Esophagus muscularis mucosa (tissue), 4 donors: ENCODE measurements around the gene ANKRD28. TPM values are rescaled to one million over a fixed set of nuclear protein-coding genes. Genes with fewer than 3 reads are reported as not detected.

Experiments used
- DNase-seq: peaks from one replicate; pipeline ENCODE4 v3.0.0-alpha.2; 2017; ENCODE audit errors: extremely low spot score
- H3K27ac ChIP-seq, 4 donors: fragments of 200-600 bp; sonication (generic); replicated peaks in 1 of 4; 1 replicate in 3 of 4; 2 replicates in 1 of 4; pipeline ENCODE4 v1.5.1; 2016 to 2019; ENCODE audit warnings: mild to moderate bottlenecking in 1 of 4
- H3K27me3 ChIP-seq, 4 donors: fragments of 200-600 bp; sonication (generic); one replicate each; pipeline versions ENCODE4 v1.5.1 to v1.6.0; 2016 to 2019
- H3K36me3 ChIP-seq, 4 donors: fragments of 200-600 bp; sonication (generic); one replicate each; pipeline ENCODE4 v1.5.1; 2016 to 2019
- H3K4me1 ChIP-seq, 4 donors: fragments of 200-600 bp; sonication (generic); one replicate each; pipeline ENCODE4 v1.5.1; 2016 to 2019
- H3K4me3 ChIP-seq, 4 donors: fragments of 200-600 bp; sonication (generic); 1 replicate in 2 of 4; 2 replicates in 2 of 4; pipeline ENCODE4 v1.5.1; 2016 to 2019; ENCODE audit warnings: mild to moderate bottlenecking in 4 of 4, moderate library complexity in 1 of 4
- H3K9me3 ChIP-seq, 4 donors: fragments of 200-600 bp; sonication (generic); 1 replicate in 3 of 4; 2 replicates in 1 of 4; pipeline ENCODE4 v1.5.1; 2016 to 2019
- CTCF ChIP-seq, 3 experiments: fragments of 200-600 bp in 2 of 3; fragments of 450-650 bp in 1 of 3; sonication (generic) in 2 of 3; IDR thresholded peaks; one replicate each; pipeline ENCODE4 v1.5.1; 2017 to 2019; ENCODE audit warnings: antibody characterized with exemption in 3 of 3, mild to moderate bottlenecking in 2 of 3, moderate library complexity in 1 of 3
- EP300 ChIP-seq: sonication (generic); formaldehyde crosslinking; IDR thresholded peaks from one replicate; pipeline ENCODE4 v1.6.1; 2017; ENCODE audit warnings: antibody characterized with exemption
- POLR2A ChIP-seq: fragments of 450-650 bp; IDR thresholded peaks from one replicate; pipeline ENCODE4 v1.6.1; 2017; ENCODE audit warnings: antibody characterized with exemption, moderate library complexity, mild to moderate bottlenecking, low read depth
- POLR2AphosphoS5 ChIP-seq, 2 donors: sonication (generic); formaldehyde crosslinking; IDR thresholded peaks; one replicate each; pipeline ENCODE4 v1.6.1; 2017; ENCODE audit warnings: antibody characterized with exemption in 2 of 2
- WGBS: methylation state at CpG from one replicate; pipeline ENCODE4 v1.1.5; 2018; 5-methylcytosine and 5-hydroxymethylcytosine counted together
- intact Hi-C: fragments of 100-400 bp; cut with DNase I; formaldehyde crosslinking; loops from one replicate; pipeline ENCODE4 v1.15.1; 2023
- total RNA-seq, 4 donors: library from RNA; depleted of rRNA; stranded (reverse); fragments of >200 nt; gene quantifications; one replicate each; pipeline versions ENCODE4 v1.1.0 to v1.2.1, GENCODE V29; 2016

Gene ANKRD28
- total RNA-seq, 4 donors from 2014 or later = 21.2 to 34.8 (median 26.9) TPM

DNA sequence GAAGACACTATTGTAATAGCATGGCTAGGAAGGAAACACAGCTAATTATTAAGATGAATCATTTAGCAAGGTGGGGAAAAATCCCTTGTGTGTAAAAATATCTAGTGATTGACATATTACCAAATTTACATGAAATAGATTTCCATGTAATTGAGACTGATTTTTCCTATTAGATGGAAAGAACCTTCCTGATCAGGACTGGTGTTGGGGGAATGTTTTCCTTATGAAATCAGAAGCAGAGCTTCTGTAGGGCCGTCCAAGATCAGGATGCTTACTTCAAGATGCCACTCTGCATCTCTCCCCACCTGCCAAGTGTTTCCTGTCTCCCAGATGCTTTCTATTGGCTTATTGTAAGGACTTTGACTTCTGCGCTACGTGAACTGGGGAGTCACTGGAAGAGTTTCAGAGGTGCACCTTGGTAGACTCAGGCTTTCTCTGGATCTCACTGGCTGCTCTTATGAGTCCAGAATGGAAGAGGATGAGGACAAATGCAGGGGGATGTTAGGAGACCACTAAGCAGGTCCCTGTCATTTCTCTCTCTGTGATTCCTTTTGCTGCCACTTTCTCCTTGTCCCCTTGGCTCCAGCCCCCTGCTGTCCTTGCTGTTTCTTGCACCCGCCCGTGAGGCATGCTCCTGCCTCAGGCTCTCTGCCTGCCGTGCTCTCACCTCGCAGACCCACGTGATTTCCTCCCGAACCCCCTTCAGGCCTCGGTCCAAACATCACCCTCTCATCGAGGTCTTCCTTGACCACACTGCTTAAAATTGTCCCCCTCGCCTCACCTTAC lies 166.2 kb downstream of the ANKRD28 start:
- intact Hi-C loops = loop anchor here (10.0 kb wide), 1 partner anchor 613 kb away; no protein-coding TSS in a partner anchor
- WGBS = 83% methylated on average over 12 of the region's 12 CpGs
- no peak overlapping the region for H3K4me3 ChIP-seq
- peak overlapping the region; percentile 53 to 78 (median 68) for H3K27ac ChIP-seq
- no peaks in the 10 kb centered on the region for H3K9me3 ChIP-seq
- TF ChIP-seq CTCF (IDR thresholded peaks at IDR 0.05) (no peak), POLR2A (no peak), POLR2AphosphoS5 (IDR thresholded peaks at IDR 0.05) (no peak)
- no peak for DNase-seq
- no peaks in the 10 kb centered on the region for H3K27me3 ChIP-seq
- H3K36me3 ChIP-seq = no peaks in the 10 kb centered on the region
- H3K4me1 ChIP-seq = peaks cover 26 to 68% (median 61%) of the 10 kb centered on the region in 4 donors

DNA sequence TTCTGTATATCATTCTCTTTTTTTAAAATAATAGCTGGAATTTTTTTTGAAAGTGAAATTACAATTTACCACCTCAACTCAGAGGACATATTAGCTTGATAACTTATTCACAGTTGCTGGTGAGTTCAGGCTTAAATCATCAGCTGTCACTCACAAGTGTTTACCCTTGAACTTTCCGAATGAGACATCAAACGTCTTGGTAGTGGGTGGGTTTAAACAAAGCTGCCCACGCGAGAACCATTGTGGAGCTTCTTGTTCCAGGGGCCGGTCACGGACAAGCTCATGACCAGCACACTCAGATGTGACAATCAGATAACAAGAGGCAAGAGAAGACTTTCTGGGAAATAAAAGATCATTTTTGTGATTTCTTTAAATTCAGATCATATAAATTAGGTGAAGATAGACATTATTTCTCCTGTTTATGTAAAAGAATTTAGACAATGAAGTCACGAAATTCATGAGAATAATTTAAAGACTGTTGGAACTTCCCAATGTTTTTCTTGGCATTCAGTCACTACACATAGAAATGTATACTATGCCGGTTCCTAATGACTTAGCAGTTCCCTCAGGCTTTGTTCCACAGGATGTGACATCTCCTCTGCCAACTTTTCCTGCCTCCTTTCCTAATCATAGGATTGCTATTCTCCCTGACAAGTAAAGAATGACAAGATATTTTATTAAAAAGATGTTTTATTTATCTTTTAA lies 167.0 kb downstream of the ANKRD28 start:
- intact Hi-C loops = loop anchor here (1.0 to 10.0 kb wide), 2 partner anchors 181 to 614 kb away; no protein-coding TSS in a partner anchor
- no peaks in the 10 kb centered on the region for H3K27me3 ChIP-seq
- TF ChIP-seq EP300 (no peak), POLR2A (no peak), POLR2AphosphoS5 (IDR thresholded peaks at IDR 0.05) (no peak), CTCF (IDR thresholded peaks at IDR 0.05) (no peak)
- H3K36me3 ChIP-seq = no peaks in the 10 kb centered on the region
- no peak for DNase-seq
- peak overlapping the region; percentile 53 to 78 (median 68) for H3K27ac ChIP-seq
- H3K4me1 ChIP-seq = peaks cover 22 to 60% (median 53%) of the 10 kb centered on the region in 4 donors
- WGBS = 7% methylated on average over 8 of the region's 8 CpGs
- peak overlapping the region; percentile 32 to 45 (median 41) for H3K4me3 ChIP-seq
- no peaks in the 10 kb centered on the region for H3K9me3 ChIP-seq

DNA sequence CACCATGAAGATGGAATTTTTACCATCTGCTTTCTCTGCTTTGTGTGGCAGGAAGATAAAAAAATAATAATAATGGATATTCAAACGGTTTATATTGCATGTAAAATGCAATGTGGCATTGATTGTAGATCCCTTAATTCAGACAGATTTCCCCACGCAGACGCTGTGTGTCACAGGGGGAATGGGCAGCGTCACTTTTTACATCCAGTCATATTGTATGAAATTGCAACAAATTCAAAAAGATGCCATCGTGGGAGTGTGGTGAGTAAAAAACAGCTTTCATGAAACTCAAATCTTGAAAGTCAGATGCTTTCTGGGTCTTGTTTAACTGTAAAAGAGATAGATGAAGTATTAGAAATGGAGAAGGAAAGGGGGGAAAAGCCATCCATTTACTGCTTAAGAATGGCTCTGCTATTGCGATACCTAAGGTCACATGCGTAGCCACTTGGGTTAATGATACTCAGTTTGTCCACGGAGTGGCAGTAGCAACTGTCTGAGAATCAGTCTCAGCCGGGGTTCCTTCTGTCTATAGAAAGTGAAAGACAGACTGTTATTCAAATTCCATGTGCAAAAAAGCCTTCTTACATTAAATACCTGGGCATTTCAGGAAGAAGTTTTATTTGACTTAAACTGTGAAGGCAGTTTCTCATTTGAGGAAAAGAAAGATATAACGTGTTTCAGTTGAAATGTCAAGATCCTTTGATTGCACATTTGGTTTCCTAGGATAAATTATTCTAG lies 167.8 kb downstream of the ANKRD28 start:
- peaks cover 15 to 52% (median 45%) of the 10 kb centered on the region in 4 donors for H3K4me1 ChIP-seq
- no peaks in the 10 kb centered on the region for H3K27me3 ChIP-seq
- no peaks in the 10 kb centered on the region for H3K9me3 ChIP-seq
- H3K4me3 ChIP-seq = peak overlapping the region; percentile 32 to 45 (median 41)
- intact Hi-C loops = loop anchor here (1.0 to 10.0 kb wide), 2 partner anchors 181 to 615 kb away; no protein-coding TSS in a partner anchor
- peak; percentile 74 to 83 (median 79) for TF ChIP-seq CTCF (IDR thresholded peaks at IDR 0.05)
- peak; percentile 21 to 43 for TF ChIP-seq POLR2AphosphoS5 (IDR thresholded peaks at IDR 0.05)
- no peak for TF ChIP-seq EP300
- 34% methylated on average over 10 of the region's 10 CpGs for WGBS
- DNase-seq = no peak
- H3K36me3 ChIP-seq = no peaks in the 10 kb centered on the region
- H3K27ac ChIP-seq = peak overlapping the region; percentile 53 to 78 (median 68)

GRCh38 chr3:15628967-15629366 lies 168.8 kb downstream of the ANKRD28 start:
- no peak overlapping the region for H3K4me3 ChIP-seq

More at GRCh38 chr3:15628967-15629366, 168.8 kb downstream of the ANKRD28 start:
- peaks cover 5 to 41% (median 34%) of the 10 kb centered on the region in 4 donors for H3K4me1 ChIP-seq
- intact Hi-C loops = no loop called here
- TF ChIP-seq CTCF (IDR thresholded peaks at IDR 0.05) = no peak
- TF ChIP-seq EP300 = no peak
- TF ChIP-seq POLR2A = no peak
- TF ChIP-seq POLR2AphosphoS5 (IDR thresholded peaks at IDR 0.05) = no peak
- no peaks in the 10 kb centered on the region for H3K27me3 ChIP-seq
- H3K27ac ChIP-seq = no peak overlapping the region
- no peaks in the 10 kb centered on the region for H3K9me3 ChIP-seq
- H3K36me3 ChIP-seq = no peaks in the 10 kb centered on the region
- DNase-seq = no peak
